ENCODE measurements around the gene TPCN2.

Gene TPCN2

GRCh38 chr11:69062873-69063651 is 14.3 kb downstream of the TPCN2 start:
- H3K27ac ChIP-seq: no peak overlapping the region
- DNase-seq (ENCODE audit: low spot score): no peak
- no peak overlapping the region for H3K4me3 ChIP-seq
- TF ChIP-seq, protein P1, sequence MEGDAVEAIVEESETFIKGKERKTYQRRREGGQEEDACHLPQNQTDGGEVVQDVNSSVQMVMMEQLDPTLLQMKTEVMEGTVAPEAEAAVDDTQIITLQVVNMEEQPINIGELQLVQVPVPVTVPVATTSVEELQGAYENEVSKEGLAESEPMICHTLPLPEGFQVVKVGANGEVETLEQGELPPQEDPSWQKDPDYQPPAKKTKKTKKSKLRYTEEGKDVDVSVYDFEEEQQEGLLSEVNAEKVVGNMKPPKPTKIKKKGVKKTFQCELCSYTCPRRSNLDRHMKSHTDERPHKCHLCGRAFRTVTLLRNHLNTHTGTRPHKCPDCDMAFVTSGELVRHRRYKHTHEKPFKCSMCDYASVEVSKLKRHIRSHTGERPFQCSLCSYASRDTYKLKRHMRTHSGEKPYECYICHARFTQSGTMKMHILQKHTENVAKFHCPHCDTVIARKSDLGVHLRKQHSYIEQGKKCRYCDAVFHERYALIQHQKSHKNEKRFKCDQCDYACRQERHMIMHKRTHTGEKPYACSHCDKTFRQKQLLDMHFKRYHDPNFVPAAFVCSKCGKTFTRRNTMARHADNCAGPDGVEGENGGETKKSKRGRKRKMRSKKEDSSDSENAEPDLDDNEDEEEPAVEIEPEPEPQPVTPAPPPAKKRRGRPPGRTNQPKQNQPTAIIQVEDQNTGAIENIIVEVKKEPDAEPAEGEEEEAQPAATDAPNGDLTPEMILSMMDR (IDR thresholded peaks at IDR 0.05): no peak

GRCh38 chr11:69063652-69064260 is 15.0 kb downstream of the TPCN2 start:
- TF ChIP-seq, protein P1 (IDR thresholded peaks at IDR 0.05): no peak
- no peak for DNase-seq (ENCODE audit: low spot score)

GRCh38 chr11:69064394-69064957 is 15.7 kb downstream of the TPCN2 start:
- no peak overlapping the region for H3K27ac ChIP-seq
- TF ChIP-seq, protein P1 (IDR thresholded peaks at IDR 0.05): no peak
- DNase-seq (ENCODE audit: low spot score): no peak
- H3K4me3 ChIP-seq: no peak overlapping the region

More at GRCh38 chr11:69063652-69064260, 15.0 kb downstream of the TPCN2 start:
- H3K4me3 ChIP-seq: no peak overlapping the region
- H3K27ac ChIP-seq: no peak overlapping the region

GRCh38 chr11:69065147-69065710 is 16.5 kb downstream of the TPCN2 start:
- no peak for DNase-seq (ENCODE audit: low spot score)
- Histone ChIP-seq H3K4me3 (no peak overlapping the region), H3K27ac (no peak overlapping the region)
- TF ChIP-seq, protein P1 (IDR thresholded peaks at IDR 0.05): no peak

DNA sequence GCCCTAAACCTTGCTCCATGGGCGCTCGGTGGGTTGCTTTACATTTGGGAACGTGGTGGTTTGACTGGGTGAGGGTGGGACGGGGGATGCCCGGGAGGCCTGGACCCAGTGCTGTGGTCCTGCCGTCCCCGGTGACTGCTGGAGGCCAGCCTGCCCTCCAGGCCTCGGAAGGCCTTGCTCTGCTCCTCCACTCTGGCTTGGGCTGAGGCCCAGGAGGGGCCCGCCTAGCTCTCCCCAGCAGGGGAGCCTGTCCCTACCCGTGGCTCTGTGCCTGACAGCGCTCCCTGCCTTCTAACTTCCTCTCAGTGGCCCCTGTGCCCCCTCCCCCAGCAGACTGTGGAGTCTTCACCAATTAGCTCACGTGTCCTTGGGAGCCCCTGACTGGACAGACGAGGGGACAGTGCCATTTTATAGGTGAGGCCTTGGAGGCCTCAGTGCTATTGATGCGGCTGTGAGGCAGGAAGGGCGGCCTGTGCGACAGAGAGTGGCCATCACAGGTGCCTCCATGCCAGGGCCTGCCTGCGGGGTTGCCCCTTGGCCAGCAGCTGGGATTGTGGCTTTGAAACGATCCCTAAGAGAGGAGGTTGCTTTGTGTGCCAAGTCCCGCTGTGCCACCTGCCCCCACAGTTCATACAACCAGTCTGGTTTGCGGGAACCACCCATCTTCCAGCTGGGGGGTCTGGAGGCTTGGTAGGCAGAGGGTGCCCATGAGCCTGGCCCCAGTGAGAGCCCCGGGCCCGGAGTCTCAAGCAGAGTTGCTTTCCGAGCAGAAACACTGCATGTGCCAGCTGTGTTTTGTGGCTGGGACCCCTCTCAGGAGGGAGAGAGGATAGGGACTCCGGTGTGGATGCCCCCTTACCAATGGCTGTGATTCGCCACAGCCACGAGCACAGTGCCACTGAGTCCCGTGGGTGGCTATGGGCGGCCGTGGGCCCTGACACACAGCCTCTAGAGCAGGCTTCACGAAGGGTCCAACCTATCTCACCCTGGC is 17.7 kb downstream of the TPCN2 start:
- TF ChIP-seq, protein P1 (IDR thresholded peaks at IDR 0.05): no peak
- DNase-seq (ENCODE audit: low spot score): no peak
- Histone ChIP-seq H3K4me3 (no peak overlapping the region), H3K27ac (no peak overlapping the region)

DNA sequence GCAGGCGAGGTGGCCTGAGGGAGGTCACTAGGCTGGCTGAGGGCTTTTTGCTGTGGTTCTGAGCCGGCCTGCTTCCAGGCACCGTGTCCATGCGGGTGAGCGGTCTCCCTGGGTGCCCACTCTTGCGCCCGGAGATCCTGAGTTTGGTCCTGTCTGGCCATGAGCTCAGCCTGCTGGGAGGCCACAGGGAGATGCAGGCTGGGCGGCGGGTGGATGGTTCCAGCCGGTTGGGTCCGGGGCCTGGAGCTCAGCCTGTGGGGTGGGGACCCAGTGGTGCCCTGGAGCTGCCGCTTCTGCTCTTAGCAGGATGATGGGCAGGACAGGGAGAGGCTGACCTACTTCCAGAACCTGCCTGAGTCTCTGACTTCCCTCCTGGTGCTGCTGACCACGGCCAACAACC is 18.5 kb downstream of the TPCN2 start:
- TF ChIP-seq, protein P1 (IDR thresholded peaks at IDR 0.05): no peak
- no peak for DNase-seq (ENCODE audit: low spot score)
- H3K4me3 ChIP-seq: no peak overlapping the region
- no peak overlapping the region for H3K27ac ChIP-seq

Measured in coronary artery (tissue), 2 donors.